K562 (cell line): Measurements from ENCODE around the gene ALDH18A1.

Source experiments
- ATF2 ChIP-seq: sonication (generic); formaldehyde crosslinking; IDR thresholded peaks from 2 replicates; pipeline ENCODE4 v1.8.1; 2022; ENCODE audit warnings: missing genetic modification reagents
- BCLAF1 ChIP-seq, 2 experiments: fragments of 450-650 bp in 1 of 2; IDR thresholded peaks; 2 replicates each; pipeline ENCODE4 v1.6.1; 2011 to 2017; ENCODE audit warnings: low read depth in 2 of 2, antibody characterized with exemption in 1 of 2, borderline replicate concordance in 1 of 2, low read length in 1 of 2, mild to moderate bottlenecking in 1 of 2, mixed read lengths in 1 of 2; ENCODE audit not compliant: control insufficient read depth in 1 of 2
- RAD51 ChIP-seq: fragments of 450-650 bp; IDR thresholded peaks from 2 replicates; pipeline ENCODE4 v1.7.1; 2016; ENCODE audit warnings: low read depth, mild to moderate bottlenecking, borderline replicate concordance
- SETDB1 ChIP-seq: IDR thresholded peaks from one replicate; pipeline ENCODE4 v1.6.1; 2012; ENCODE audit warnings: low read length, control low read depth, inconsistent platforms

GRCh38 chr10:95644901-95645300 lies 11.6 kb downstream of the ALDH18A1 start:
- TF ChIP-seq BCLAF1 (IDR thresholded peaks at IDR 0.05; ENCODE audit: borderline replicate concordance in 1 of 2, control insufficient read depth in 1 of 2, low read depth in 2 of 2, low read length in 1 of 2), result no peak
- no peak for TF ChIP-seq ATF2
- TF ChIP-seq RAD51, result no peak
- no peak for TF ChIP-seq SETDB1
